ENCODE results near the gene BTBD7.
A peak's percentile ranks its signal among the peaks of the same experiment; 100 is the strongest.
"Not testable (repeated sequence)": the region's sequence is repeated elsewhere in the genome, so short reads cannot be mapped to it uniquely, and the experiment has no call there.

Gene BTBD7

DNA sequence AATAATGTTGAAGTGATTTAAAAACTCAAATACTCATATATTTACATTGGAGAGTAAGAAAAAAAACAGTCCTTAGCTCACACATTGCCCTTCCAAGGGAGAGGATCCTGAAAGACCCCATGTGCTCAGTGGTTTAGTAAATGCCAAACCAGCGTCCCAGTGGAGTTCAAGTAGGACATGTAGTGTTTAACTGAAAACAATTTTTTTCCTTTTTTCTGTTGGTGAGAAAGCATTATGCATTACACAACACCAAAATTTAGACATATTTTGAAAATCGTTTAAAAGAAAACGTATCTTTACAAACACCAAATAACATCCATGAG lies 92.2 kb downstream of the BTBD7 start:
- intact Hi-C loops (cut with DNase I; ENCODE audit: low total_unique reads) = no loop called here
- H3K27me3 ChIP-seq = no peaks in the 10 kb centered on the region
- H3K4me1 ChIP-seq = no peaks in the 10 kb centered on the region
- no peaks in the 10 kb centered on the region for H3K9me3 ChIP-seq
- H3K36me3 ChIP-seq = peaks cover 44 to 66% (median 47%) of the 10 kb centered on the region in 3 donors
- H3K27ac ChIP-seq = no peak overlapping the region
- DNase-seq = no peak
- TF ChIP-seq, protein P1, sequence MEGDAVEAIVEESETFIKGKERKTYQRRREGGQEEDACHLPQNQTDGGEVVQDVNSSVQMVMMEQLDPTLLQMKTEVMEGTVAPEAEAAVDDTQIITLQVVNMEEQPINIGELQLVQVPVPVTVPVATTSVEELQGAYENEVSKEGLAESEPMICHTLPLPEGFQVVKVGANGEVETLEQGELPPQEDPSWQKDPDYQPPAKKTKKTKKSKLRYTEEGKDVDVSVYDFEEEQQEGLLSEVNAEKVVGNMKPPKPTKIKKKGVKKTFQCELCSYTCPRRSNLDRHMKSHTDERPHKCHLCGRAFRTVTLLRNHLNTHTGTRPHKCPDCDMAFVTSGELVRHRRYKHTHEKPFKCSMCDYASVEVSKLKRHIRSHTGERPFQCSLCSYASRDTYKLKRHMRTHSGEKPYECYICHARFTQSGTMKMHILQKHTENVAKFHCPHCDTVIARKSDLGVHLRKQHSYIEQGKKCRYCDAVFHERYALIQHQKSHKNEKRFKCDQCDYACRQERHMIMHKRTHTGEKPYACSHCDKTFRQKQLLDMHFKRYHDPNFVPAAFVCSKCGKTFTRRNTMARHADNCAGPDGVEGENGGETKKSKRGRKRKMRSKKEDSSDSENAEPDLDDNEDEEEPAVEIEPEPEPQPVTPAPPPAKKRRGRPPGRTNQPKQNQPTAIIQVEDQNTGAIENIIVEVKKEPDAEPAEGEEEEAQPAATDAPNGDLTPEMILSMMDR (IDR thresholded peaks at IDR 0.05) = no peak
- H3K4me3 ChIP-seq = no peak overlapping the region

DNA sequence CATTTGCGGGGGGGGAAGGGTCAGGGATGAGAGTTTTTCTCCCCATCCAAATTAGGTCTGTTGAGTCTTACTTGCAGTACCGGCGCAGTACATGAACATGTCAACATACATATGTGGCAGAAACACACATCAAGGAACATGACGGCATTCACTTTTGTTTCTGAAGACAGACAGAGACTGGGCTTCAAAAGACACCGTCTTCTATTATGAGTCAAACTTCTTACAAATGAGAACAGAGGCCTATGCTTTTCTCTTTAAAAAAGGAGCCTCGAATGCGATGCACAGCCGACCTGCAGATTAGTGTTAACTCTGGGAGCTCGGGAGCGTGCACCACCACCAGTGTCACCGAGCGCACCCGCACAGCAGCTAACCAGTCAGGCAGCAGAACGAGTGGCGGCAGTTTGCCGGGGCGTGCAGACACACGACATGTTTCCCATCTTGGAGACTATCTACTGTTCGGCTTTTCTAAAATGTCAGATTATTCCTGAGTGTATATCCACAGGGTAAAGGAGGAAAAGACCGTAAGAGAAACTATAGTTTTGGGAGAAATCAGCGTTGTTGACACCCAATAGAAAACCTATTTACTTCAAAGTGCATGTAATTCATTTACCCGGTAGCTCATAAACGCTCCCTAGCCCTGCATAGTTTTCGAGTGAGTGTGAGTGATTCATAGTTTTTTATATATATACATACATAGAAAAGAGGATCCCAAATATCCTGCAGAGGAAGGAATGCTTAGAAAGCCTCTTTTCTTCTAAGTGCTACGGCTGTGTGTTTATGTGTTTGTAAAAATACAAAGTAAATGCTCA lies 92.8 kb downstream of the BTBD7 start:
- no peaks in the 10 kb centered on the region for H3K27me3 ChIP-seq
- H3K36me3 ChIP-seq = peaks cover 38 to 60% (median 41%) of the 10 kb centered on the region in 3 donors
- TF ChIP-seq, protein P1 (IDR thresholded peaks at IDR 0.05) = no peak
- H3K9me3 ChIP-seq = no peaks in the 10 kb centered on the region
- H3K4me1 ChIP-seq = no peaks in the 10 kb centered on the region
- intact Hi-C loops (cut with DNase I; ENCODE audit: low total_unique reads) = no loop called here
- no peak overlapping the region for H3K27ac ChIP-seq
- no peak overlapping the region for H3K4me3 ChIP-seq
- no peak for DNase-seq

- Histone ChIP-seq H3K9me3 (no peaks in the 10 kb centered on the region), H3K27ac (no peak overlapping the region), H3K27me3 (no peaks in the 10 kb centered on the region), H3K4me1 (peaks cover 0 to 16% (median 6%) of the 10 kb centered on the region in 4 donors), H3K4me3 (no peak overlapping the region), H3K36me3 (peaks cover 0 to 8% (median 1%) of the 10 kb centered on the region in 3 donors)
- DNase-seq = no peak
- intact Hi-C loops (cut with DNase I; ENCODE audit: low total_unique reads) = no loop called here
- TF ChIP-seq, protein P1 (IDR thresholded peaks at IDR 0.05) = no peak
Measured at GRCh38 chr14:93234798-93235197, 98.0 kb downstream of the BTBD7 start.

DNA sequence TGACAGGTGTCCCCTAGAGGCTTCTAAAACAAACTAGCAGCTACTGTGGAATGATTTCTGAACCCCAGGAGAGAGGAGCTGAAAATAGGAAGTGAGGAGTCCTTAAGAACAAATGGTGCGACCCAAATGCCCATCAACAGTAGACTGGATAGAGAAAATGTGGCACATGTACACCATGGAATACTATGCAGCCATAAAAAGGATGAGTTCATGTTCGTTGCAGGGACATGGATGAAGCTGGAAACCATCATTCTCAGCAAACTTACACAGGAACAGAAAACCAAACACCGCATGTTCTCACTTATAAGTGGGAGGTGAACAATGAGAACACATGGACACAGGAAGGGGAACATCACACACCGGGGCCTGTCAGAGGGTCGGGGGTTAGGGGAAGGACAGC lies 99.8 kb downstream of the BTBD7 start:
- H3K9me3 ChIP-seq; DNase-seq; H3K27me3 ChIP-seq; intact Hi-C loops (cut with DNase I; ENCODE audit: low total_unique reads); H3K4me3 ChIP-seq; H3K27ac ChIP-seq: not testable (repeated sequence)
- Histone ChIP-seq H3K4me1 (peaks cover 0 to 16% (median 6%) of the 10 kb centered on the region in 4 donors), H3K36me3 (peaks cover 4 to 15% (median 6%) of the 10 kb centered on the region in 3 donors)

- no peaks in the 10 kb centered on the region for H3K27me3 ChIP-seq
- H3K27ac ChIP-seq = no peak overlapping the region
- TF ChIP-seq, protein P1 (IDR thresholded peaks at IDR 0.05) = no peak
- intact Hi-C loops (cut with DNase I; ENCODE audit: low total_unique reads) = no loop called here
- no peaks in the 10 kb centered on the region for H3K9me3 ChIP-seq
- peak overlapping the region in 1 of 2 donors; percentile 43 for H3K4me3 ChIP-seq
- H3K36me3 ChIP-seq = peaks cover 13 to 24% (median 16%) of the 10 kb centered on the region in 3 donors
- no peak for DNase-seq
- peaks cover 0 to 16% (median 6%) of the 10 kb centered on the region in 4 donors for H3K4me1 ChIP-seq
Measured at GRCh38 chr14:93232159-93232558, 100.7 kb downstream of the BTBD7 start.

DNA sequence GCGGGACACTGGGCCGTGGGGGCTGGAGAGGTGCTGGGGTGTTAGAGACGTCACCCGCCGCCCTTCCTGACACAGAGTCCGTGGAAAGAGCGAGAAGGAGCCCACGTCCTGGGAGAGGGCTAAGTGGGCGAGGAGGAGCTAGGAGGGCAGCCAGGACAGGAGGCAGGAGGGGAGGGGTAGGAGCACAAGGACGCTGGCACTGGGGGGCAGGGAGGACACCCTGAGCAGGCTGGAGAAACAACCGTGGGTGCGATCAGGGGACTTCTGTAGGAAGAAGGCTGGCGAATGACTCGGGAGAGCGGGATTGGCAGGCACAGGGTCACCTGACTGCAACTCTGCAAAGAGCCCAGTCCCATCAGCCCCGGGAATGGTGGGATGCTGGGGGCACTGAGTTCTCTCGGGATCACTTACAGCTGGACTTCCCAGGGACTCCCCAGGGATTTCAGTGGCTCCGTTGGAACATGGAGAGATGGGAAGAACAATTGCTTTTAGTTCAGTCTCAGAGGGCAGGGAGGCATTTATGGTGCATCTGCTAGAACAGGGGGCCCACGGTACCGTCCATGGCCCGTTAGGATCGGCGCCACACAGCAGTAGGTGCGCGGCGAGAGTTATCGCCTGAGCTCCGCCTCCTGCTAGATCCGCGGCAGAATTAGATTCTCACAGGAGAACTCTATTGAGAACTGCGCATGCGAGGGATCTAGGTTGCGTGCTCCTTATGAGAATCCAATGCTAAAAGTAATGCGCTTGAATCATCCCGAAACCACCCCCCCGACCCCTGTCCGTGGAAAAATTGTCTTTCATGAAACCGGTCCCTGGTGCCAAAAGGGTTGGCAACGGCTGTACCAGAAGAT lies 101.5 kb downstream of the BTBD7 start:
- intact Hi-C loops (cut with DNase I; ENCODE audit: low total_unique reads) = no loop called here
- Histone ChIP-seq H3K4me1 (peaks cover 0 to 16% (median 6%) of the 10 kb centered on the region in 4 donors), H3K36me3 (peaks cover 18 to 32% (median 23%) of the 10 kb centered on the region in 3 donors), H3K4me3 (peak overlapping the region; percentile 40 to 43), H3K27ac (no peak overlapping the region), H3K27me3 (no peaks in the 10 kb centered on the region), H3K9me3 (no peaks in the 10 kb centered on the region)
- no peak for DNase-seq
- TF ChIP-seq, protein P1 (IDR thresholded peaks at IDR 0.05) = no peak

Measured in tibial artery (tissue), 4 donors.